Loucy (cell line): ENCODE data around the gene FBXO44.

ENCODE experiments used
- CTCF ChIP-seq: fragments of 200-600 bp; sonication (generic); conservative IDR thresholded peaks from 2 replicates; pipeline ENCODE4 v1.5.1; 2014; ENCODE audit warnings: mild to moderate bottlenecking, antibody characterized with exemption, low read length
- EZH2phosphoT487 ChIP-seq: fragments of 200-600 bp; IDR thresholded peaks from 2 replicates; pipeline ENCODE4 v1.6.1; 2018; ENCODE audit warnings: antibody characterized with exemption, mild to moderate bottlenecking, moderate library complexity, borderline replicate concordance

- no peak for TF ChIP-seq CTCF
- TF ChIP-seq EZH2phosphoT487 = no peak
These were observed 54.1 kb downstream of the FBXO44 start for GRCh38 chr1:11708554-11709350.
